ENCODE measurements around the gene ISCU.
"Not testable (repeated sequence)": the region's sequence is repeated elsewhere in the genome, so short reads cannot be mapped to it uniquely, and the experiment has no call there.

ISCU gene

DNA sequence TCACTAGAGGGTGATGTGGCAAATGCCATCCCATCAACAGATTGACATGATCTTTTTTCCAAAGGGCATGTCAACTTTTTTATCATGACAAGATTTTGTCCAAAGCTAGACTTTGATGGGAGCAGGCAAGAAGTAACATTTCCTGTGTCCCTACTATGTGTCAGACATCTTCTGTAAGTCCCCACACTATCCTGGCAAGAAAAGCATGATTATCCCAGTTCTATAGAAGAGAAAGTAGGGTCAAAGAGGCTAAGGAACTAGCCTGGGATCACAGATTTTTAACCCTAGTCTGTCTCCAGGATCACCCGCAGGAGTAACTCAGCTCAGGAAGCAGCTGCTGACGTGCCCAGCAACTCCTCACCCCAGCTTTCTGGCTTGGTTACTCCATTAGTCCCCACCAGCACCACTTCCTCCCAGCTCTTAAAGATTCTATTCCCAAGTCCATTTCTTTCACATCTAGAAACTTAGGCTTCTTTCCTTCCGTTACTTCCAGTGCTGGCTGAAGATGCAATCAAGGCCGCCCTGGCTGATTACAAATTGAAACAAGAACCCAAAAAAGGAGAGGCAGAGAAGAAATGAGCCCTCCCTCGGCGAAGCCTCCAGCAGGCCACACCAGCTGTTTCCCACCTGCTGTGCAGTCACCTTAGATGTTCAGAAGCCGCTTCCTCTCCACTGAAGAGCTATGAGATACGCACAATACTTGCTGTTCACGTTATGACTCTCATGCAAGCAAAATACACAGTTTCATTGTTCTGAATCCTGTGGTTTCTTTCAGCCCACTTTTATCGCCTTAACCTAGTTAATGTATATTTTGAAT, 6.2 kb downstream of the ISCU start:
- H3K4me3 ChIP-seq (ENCODE audit: low read depth, low read length) = peak overlapping the region; percentile 43
- peak; percentile 98 for DNase-seq (ENCODE audit: low read depth)
- no peak for TF ChIP-seq CTCF (IDR thresholded peaks at IDR 0.05; ENCODE audit: insufficient read depth, low read depth, low read length, missing control alignments)

- DNase-seq (ENCODE audit: low read depth) = peak; percentile 77
- TF ChIP-seq CTCF (IDR thresholded peaks at IDR 0.05; ENCODE audit: insufficient read depth, low read depth, low read length, missing control alignments) = peak; percentile 32
- H3K4me3 ChIP-seq (ENCODE audit: low read depth, low read length) = peak overlapping the region; percentile 43
These were observed 8.6 kb downstream of the ISCU start for GRCh38 chr12:108570743-108571608.

DNA sequence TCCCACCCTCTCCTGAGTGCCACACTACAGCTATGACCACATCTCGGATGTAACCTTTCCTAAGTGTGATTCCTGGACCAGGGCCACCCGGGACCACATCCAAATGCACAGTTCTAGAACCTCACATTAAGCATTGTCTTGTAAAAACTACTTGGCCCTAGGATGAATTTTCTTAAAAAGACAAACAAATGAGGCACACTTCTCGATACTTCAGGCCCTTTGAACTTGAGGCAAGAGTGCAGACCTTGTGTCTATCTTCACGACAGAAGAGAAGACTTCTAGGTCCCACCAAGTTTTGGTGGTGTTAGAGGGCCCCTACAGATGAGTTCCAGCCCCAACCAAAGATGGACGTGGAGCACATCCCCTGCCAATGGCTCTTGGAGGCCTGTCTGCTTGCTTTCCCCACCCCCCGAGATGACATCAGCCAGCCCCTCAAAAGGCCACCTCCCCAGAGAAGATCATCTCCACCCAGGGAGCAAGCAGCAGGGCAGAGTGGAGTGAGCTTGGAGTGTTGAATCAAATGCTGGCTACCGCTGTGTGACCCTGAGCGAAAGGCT, 9.3 kb downstream of the ISCU start:
- H3K4me3 ChIP-seq (ENCODE audit: low read depth, low read length) = peak overlapping the region; percentile 43
- peak; percentile 53 for DNase-seq (ENCODE audit: low read depth)
- no peak for TF ChIP-seq CTCF (IDR thresholded peaks at IDR 0.05; ENCODE audit: insufficient read depth, low read depth, low read length, missing control alignments)

GRCh38 chr12:108572166-108572790, 9.9 kb downstream of the ISCU start:
- peak; percentile 85 for DNase-seq (ENCODE audit: low read depth)
- peak overlapping the region; percentile 43 for H3K4me3 ChIP-seq (ENCODE audit: low read depth, low read length)
- TF ChIP-seq CTCF (IDR thresholded peaks at IDR 0.05; ENCODE audit: insufficient read depth, low read depth, low read length, missing control alignments) = no peak

DNA sequence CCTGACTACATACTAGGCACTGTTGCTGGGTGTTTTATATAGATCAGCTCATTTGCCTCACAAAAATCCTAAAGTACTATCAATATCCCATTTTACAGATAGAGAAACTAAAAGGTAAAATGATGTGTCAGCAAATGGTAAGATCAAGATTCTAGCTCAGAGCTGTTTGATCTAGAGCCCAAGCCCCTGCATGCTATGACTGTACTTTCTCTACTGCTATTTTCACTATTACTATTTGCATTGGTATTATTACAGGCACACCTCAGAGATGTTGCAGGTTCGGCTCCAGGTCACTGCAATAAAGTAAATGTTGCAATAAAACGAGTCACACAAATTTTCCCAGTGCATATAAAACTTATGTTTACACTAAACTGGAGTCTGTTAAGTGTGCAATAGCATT, 10.9 kb downstream of the ISCU start:
- TF ChIP-seq CTCF (IDR thresholded peaks at IDR 0.05; ENCODE audit: insufficient read depth, low read depth, low read length, missing control alignments) = no peak
- DNase-seq (ENCODE audit: low read depth) = peak; percentile 85
- H3K4me3 ChIP-seq (ENCODE audit: low read depth, low read length) = no peak overlapping the region; the same call in 1 of the 2 replicates

DNA sequence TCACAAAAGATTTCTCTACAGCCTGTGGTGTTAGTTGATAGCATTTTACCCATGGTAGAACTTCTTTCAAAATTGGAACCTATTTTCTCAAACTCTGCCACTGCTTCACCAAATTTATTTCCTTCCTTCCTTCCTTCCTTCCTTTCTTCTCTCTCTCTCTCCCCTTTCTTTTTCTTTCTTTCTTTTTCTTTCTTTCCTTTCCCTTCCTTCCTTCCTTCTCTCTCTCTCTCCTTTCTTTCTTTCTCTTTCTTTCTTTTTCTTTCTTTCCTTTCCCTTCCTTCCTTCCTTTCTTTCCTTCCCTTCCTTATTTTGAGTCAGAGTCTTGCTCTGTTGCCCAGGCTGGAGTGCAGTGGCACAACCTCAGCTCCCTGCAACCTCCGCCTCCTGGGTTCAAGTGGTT, 11.9 kb downstream of the ISCU start:
- not testable (repeated sequence) for H3K4me3 ChIP-seq (ENCODE audit: low read depth, low read length); DNase-seq (ENCODE audit: low read depth)
